Measurements from ENCODE around the gene LRCH1.

Gene LRCH1

DNA sequence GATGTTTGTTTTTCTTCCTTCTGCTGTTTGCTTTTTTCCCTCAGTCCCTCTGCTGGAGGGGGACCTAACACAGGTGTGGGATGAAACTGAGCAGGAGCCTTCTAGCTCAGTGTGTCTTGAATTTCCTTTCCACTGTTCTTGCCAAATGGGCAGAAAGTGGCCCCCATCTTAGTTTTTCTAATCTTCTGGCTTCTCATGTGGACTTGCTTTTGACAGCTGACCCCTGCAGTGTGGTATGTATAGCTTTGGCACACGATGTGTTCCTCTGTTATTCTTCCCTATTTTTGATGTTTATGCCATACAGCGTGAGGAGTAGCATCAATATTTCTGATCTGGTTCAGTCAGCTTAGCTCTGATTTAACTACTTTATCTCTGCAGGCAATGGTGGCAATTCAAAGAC lies 8.3 kb downstream of the LRCH1 start:
- in situ Hi-C loops (cut with MboI; ENCODE audit: low sequenced_read_pairs): no loop called here

DNA sequence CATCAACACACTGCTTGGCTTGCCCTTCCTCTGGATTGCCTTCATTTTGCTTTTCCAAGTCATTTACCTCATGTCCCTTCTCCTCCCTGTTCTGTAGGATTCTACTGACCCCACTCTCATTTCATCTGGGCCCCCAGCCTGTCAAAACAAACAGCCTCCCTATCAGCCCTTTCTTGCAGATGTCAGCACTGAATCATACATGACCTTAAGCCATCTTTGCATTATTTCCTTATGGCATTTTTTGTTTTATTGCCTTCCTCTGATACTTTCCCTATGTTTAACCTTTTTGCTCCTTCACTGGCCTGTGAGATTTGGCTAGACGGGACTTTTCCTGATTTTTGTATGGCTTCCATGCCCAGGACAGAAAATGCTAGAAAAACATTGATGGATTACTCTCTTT lies 8.7 kb downstream of the LRCH1 start:
- in situ Hi-C loops (cut with MboI; ENCODE audit: low sequenced_read_pairs): no loop called here

GRCh38 chr13:46562152-46562551 lies 9.2 kb downstream of the LRCH1 start:
- in situ Hi-C loops (cut with MboI; ENCODE audit: low sequenced_read_pairs): no loop called here

- in situ Hi-C loops (cut with MboI; ENCODE audit: low sequenced_read_pairs): no loop called here
Observed at GRCh38 chr13:46562581-46562980, 9.6 kb downstream of the LRCH1 start.

DNA sequence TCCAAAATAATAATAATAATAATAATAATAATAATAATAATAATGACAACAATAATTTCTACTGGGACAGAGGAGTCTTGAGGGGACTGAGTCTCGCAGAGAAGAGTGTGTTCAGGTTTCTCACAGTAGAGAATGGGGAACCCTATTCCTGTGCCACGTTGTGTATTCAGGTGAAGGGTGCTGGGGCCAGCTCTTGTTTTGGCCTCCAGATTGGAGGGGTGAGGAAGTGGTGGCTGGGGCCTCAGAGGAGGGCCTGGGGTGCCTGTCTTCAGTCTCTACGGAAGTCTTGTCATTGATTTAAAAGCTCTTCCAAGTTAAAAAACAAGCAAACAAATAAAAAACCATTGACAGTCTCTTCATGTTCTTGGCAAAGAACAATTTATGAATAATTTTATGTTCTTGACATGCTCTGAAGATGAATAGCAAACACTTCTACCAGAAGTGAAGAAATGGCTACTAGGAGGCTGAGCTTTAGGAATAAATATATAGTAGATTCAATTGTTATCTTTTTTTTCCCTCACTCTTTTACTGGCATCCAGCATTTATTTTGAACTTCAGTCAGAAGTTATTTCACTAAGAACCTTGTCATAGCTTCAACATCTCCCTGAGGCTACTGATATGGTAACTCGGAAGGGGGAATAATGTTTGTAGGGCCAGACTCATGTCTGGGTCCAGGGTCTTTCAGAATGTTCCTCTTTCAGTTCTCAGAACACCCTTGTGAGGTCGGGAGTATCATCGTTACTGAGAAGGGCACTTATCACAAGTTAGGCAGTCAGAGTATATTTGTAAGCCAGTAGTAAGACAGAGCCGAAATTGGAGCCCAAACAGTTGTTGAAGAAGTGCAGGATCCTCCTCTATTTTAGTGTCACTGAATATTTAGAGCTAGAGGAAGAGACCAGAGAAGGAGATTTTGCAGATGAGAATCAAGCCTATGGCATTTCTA lies 13.1 kb downstream of the LRCH1 start:
- in situ Hi-C loops (cut with MboI; ENCODE audit: low sequenced_read_pairs): no loop called here

- in situ Hi-C loops (cut with MboI; ENCODE audit: low sequenced_read_pairs): no loop called here
Observed at GRCh38 chr13:46567671-46568070, 14.7 kb downstream of the LRCH1 start.

DNA sequence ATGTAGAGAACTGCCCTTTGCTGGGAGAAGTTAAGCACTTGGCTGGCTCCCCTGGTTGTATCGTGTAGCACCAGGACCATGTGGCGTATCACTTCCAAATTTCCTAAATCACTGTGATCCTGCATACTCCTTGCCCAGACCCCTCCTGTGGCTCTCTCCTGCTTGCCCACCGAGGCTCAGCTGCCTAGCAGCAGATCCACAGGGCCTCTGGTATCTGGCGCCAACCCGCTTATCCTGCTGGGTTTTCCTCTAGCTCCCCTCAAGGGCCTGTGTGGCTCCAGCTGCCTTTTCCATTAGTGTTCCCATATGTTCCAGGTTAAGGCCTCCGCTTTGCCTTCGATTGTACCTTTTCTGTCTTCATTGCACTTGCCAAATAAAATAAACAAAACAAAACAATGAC lies 16.5 kb downstream of the LRCH1 start:
- in situ Hi-C loops (cut with MboI; ENCODE audit: low sequenced_read_pairs): no loop called here

GRCh38 chr13:46570273-46570672 lies 17.3 kb downstream of the LRCH1 start:
- in situ Hi-C loops (cut with MboI; ENCODE audit: low sequenced_read_pairs): no loop called here

DNA sequence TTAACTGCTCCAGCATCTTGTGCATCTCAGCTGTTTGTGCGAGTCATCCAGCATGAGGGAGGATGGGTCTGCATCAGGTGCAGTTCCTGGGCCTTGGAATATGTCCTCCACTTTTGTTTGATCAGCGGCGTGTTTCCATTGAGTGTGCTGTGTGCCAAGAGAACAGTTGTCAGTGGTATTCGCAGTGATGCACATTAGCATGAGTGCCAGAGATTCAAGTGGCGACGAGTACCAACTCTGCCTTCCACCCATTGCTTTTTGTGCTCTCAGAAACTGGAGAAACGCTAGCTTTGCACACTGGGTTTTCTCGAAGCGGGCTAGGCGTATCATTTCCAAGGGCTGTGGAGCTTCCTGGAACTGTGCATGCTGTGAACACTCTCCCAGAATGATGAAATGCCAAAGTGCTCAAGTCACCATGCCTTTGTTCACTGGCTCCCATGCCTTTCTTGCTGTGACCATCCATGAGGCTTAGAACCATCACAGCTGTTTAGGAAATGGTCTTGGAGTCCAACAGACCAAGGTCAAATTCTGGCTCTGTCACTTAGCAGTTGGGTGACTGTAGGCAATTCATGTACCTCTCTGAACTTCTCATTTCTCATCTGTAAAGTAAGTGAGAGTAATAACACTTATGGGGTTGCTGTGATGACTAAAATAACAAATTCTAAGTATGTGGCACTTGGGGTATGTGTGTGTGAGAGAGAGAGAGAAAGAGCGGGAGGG lies 18.4 kb downstream of the LRCH1 start:
- in situ Hi-C loops (cut with MboI; ENCODE audit: low sequenced_read_pairs): no loop called here

GRCh38 chr13:46571909-46572595 lies 19.1 kb downstream of the LRCH1 start:
- in situ Hi-C loops (cut with MboI; ENCODE audit: low sequenced_read_pairs): no loop called here

DNA sequence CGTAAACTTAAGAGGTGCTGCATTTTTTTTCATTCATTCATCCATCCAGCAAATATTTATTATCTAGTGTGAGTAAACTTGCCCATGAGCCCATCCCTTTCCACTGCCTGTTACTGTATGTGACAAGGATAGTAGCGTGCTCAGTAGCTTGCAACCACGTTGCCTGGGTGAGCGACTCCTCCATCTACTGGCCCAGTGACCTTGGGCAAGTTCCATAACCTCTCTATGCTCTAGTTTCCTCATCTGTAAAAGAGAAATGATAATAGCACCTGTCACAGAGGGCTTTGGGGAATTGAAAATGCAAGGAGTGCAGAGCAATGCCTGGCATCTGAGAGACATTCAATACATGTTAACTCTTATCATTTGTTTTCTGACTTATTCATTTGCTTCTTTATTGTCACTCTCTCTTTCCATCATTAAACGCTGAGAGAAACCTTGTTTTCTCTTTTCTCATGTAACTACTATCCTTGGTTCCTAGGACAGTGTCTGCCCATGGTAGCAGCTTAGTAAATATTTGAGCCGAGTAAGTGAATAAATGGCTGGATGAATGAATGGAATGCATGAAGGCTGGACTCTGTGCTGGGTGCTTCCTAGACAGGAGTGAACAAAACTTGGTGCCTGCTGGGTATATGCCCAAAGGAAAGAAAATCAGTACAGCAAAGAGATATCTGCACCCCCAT lies 19.9 kb downstream of the LRCH1 start:
- in situ Hi-C loops (cut with MboI; ENCODE audit: low sequenced_read_pairs): no loop called here

DNA sequence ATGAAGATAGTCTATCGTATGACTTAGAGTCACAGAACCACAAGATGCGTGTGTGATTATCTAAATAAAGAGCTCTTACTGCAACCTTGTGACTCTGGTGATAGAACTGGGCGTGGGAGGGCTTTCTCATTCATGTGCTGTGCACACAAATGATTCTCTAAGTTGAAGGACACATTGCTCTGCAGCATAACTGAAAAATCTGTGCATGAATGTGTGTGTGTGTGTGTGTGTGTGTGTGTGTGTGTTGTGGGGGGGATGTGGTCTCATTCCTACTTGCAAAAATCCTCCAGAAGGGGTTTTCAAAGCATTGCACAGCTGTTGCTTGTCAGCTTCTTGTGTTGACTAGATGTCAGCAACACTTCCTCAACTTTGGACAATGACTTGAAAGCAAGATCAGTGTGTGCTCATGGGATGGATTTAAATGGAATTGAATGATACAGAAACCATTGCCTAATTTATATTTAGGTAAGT lies 22.4 kb downstream of the LRCH1 start:
- in situ Hi-C loops (cut with MboI; ENCODE audit: low sequenced_read_pairs): no loop called here

DNA sequence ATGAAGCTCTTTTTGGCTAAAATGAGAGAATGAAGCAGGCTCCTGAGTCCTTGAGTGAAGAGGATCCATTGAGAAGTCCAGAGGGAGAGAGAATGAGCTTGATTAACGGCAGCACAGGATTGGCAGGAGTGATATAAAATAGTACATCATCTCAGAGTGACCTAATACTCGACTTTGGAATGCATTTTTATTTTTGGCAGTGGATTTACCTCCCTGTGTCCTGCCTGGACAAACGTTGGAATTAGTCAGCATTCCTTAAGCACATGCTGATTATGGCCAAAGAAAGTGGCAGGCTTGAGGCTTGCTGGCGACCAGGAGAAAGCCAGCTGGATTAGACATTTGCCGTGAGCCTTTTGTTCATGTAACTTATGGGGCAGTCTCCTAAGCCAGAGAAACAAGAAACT lies 22.9 kb downstream of the LRCH1 start:
- in situ Hi-C loops (cut with MboI; ENCODE audit: low sequenced_read_pairs): no loop called here

- in situ Hi-C loops (cut with MboI; ENCODE audit: low sequenced_read_pairs): no loop called here
Observed at GRCh38 chr13:46576762-46577161, 23.8 kb downstream of the LRCH1 start.

DNA sequence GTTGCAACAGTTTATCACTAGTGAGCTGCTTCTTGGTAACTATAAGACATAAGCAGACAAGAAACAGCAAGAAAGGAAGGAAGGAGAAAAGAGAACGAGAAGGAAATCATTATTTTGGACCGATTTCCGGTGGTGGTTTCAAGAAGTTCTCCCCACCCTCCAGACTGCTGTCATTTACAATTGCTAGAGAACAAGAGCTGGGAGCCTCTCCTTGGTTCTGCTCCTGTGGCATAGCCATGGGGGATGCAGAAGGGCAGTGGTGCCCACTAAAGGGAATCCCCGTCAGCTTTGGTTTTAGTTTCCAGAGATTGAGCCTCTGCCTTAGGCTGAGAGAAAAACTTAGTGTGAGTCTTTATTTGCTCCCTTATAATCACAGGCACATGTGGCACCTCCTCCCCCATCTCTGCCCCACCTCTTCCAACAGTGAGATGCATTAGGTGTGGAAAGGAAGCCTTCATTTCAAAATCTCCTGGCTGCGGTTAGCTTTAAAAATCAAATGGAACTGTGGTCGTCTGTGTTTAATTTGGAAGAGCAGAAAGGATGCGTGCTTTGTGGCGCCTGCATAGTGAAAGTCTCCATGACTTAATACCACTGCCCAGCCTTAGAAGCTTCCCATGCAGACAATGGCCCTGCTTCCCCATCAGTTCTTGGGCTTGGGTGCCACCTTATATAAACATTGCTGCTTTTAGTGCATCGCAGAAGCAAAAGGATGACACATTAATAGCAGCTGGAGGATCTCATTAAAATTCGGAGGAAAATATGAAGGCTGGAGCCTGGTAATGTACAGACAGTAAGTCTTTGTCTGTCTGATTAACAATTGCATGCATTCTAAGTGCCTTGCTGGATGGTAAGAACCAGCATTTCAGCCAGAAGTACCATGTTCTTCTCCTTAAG lies 25.0 kb downstream of the LRCH1 start:
- in situ Hi-C loops (cut with MboI; ENCODE audit: low sequenced_read_pairs): no loop called here

DNA sequence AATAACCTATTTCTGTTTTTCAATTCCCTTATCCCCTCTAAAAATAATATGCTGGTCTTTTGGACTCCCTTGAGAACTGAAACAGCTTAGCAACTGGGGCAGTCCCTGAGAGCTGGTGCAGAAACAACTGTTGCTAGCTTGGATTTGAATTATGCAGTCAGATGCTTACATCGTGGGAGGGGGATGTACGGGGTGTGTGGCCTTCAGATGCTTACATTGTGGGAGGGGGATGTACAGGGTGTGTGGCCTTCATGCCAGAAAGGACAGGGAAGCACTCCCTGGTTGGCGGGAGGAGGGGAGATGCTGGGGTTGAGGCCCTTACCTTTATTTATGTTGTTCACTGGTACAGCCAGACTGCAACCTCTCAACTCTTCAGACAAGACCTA lies 25.6 kb downstream of the LRCH1 start:
- in situ Hi-C loops (cut with MboI; ENCODE audit: low sequenced_read_pairs): no loop called here

DNA sequence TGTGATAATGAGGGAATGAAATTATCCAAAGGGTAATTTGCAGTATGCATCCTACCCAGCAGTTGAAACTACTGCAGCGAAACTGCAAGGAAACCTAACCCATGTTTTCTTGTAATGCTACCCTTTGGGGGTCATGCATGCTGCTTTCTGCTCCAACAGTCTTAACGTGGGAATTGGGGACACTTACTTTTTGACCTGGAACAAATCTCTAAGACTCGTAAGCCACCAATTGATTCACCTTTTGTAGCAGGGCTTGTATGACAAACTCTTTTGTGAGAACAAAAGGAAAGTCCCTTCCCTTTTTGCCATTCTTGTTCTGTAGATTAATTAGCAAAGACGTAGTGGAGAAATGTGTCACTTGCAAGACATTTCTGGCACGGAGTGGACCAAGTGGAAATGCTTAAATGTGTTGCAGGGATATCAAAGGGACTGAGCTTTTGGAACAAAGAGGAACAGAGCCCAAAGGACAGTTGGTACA lies 27.4 kb downstream of the LRCH1 start:
- in situ Hi-C loops (cut with MboI; ENCODE audit: low sequenced_read_pairs): no loop called here

DNA sequence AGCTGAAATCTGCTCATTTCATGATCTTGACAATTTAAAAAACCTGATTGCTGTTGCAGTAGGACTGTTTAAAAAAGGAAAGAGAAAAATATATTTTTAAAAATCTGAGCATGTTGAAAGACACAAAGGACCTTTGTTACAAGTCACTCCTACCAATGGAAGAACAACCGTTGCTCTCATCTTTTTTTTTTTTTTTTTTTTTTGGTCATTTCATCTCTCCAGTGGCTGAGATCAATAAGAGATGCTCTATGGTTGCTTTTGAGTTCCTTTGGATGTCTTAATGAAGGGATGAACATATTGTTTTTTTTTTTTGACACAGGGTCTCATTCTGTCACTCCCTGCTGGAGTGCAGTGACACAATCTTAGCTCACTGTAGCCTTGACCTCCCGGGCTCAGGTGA lies 29.2 kb downstream of the LRCH1 start:
- in situ Hi-C loops (cut with MboI; ENCODE audit: low sequenced_read_pairs): no loop called here

GRCh38 chr13:46586751-46587514 lies 34.0 kb downstream of the LRCH1 start:
- in situ Hi-C loops (cut with MboI; ENCODE audit: low sequenced_read_pairs): no loop called here

All from HL-60/S4 (cell line).